ENCODE data around the gene DAB1.

DAB1 gene

DNA sequence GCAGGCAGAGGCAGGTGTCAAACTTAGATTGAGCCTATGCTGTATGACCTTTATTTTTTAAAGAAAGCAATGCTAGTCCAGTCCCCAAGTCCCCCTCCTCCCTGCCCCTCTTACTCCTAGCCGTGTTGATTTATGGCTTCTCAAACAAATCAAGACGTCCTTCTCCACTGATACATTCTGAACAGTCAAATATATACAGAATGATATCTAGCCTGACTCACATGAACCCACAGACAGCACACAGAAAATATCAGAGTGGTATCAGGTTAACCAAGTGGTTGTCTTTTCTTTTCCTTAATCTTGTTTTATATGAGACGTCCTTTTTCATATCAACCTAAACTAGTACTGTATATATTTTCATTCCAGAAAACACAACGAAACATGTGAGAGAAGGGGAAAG lies 13.4 kb downstream of the DAB1 start:
- no peak for DNase-seq

DNA sequence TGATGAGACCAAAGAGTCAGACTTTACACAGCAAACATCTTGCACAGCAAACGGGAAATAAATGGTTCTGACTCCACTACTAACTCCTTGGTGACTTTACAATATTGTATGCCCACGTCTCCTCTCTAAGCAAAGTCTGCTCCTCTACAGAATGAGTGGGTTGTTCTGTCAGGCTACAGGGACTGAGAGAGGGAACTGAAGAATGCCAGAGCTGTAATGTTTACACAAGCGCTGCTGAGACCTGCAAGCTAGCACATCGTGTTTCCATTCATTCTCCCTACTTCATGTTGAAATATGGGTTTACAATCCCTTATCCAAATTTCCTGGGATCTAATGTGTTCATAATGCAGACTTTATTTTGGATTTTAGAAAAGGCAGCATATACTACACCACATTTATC lies 15.9 kb downstream of the DAB1 start:
- DNase-seq, result no peak

DNA sequence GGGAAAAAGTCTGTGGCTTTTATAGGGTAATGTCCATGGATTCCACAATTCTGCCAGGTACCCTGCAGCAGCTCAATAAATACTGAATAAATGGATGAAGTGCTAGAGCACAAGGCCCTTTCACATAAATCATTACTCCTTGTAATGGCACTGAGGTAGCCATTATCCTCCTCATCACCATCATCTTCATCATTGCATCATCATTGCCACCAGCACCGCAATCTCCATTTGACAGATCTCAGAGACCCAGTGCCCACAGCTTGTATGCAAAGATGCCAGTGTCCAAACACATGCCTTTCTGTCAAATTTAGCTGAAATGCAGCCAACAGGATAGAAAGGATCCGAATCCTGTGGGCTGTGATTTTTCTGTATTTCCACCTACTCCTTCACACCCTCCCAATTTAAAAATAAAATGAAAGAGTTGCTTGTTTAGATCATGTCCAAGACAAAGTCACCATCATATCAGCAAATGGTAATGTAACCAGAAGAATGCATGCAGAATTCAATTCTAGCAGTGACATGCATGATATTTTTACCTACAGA lies 17.4 kb downstream of the DAB1 start:
- no peak for DNase-seq

DNA sequence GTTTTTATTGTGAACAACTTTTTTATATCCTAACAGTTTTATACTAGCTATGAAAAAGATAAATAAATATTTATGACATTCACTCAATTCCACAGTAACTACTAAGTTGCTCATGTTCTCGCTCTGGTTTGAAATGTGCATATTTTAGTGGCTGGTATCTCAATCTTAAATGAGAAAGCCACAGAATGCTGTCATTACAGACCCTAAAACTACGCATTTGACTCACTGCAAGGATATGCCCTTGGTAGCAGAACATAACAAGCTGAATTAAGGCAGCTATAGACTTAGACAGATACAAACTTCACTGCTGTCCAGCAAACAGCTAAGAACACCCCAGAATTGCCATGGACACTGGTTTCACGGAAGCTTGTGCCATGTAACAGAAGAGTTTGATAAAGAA lies 19.0 kb downstream of the DAB1 start:
- no peak for DNase-seq

DNA sequence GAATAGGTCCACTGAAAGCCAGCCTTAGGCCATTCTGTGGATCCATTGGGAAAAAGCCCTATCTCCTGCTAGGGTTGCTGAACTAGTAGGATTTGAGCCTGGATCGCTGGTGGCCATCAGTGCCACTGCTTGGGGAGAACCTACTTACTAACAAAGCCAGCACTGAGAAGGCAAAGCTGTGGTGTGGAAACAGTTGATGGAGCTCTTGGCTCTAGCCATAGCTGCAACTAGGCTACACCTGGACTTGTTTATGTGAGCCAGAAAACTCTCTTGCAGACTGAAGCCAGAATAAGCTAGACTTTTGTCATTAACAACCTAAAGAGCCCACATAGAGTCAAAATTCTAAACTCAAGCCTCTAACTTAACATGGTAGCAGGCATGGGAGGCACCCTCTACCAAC lies 20.7 kb downstream of the DAB1 start:
- no peak for DNase-seq

DNA sequence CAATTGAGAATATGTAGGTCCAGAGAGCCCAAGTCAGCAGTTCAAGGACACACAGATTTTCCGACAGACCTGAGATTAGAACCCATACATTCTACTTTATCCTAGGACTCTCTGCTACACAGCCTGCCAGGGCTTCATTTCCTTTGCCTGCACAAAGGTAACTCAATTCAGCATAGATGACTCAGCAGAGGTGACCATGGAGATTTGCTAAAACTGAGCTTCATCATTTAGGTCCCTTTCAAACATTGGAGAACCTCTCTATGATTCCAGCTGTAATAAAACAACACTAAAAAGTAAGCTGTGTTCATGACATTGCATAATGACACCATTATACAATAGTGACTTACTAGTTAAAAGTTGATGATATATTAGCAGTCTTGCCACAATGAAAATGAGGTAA lies 22.2 kb downstream of the DAB1 start:
- DNase-seq, result no peak

DNA sequence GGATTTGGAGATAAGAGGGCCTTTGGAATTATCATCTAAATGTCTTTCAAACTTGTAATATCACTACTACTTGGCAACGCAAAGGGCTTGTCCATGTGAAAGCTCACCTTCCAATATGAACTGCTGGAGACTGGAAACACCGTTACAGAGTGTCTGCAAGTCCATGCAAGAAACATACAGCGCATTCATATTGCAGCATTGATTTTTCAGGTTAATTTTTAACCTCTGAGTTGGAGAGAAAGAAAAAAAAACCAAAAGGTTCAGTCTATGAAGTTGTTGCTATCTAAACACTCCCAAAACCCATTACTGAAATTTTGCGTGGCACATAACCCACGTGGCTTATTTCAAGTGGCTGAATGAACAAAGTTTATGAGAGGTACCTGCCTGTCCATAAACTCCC lies 23.8 kb downstream of the DAB1 start:
- DNase-seq, result no peak

DNA sequence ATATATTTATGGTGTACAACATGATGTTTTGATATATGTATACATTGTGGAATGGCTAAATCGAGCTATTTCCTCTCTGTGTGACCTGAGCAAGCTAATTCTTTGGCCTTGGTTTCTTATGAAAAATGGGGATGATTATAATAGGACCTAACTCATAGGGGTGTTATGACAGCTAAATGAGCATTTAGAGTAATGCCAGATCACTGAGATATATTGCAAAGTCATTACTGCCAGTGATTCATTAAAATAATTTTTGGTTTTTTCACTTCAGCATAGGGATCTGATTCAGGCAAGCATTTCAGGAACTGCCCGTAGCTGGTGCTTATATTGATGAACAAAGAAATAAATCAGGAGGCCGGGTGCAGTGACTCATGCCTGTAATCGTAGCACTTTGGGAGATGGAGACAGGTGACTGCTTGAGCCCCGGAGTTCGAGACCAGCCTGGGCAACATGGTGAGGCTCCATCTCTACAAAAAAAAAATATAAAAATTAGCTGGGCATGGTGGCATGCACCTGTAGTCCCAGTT lies 30.7 kb downstream of the DAB1 start:
- DNase-seq, result no peak

DNA sequence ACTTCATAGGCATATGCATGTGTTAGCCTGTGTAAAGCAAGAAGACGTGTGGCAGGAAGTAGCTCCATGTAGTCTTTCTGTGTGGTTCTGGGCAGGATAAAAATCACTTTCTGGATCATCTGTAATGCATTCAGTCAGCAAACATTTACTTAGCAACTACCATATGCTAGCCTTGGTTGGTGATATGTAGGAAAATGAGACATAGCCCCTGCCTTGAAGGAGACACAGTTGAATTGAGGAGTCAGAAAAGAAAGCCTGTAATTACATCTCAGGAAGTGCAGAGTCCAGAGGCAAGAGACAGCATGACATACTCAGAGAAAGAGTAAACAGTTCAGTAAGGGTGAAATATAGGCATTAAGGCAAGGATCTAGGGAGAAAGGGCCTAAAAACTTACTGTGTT lies 38.5 kb downstream of the DAB1 start:
- no peak for DNase-seq

DNA sequence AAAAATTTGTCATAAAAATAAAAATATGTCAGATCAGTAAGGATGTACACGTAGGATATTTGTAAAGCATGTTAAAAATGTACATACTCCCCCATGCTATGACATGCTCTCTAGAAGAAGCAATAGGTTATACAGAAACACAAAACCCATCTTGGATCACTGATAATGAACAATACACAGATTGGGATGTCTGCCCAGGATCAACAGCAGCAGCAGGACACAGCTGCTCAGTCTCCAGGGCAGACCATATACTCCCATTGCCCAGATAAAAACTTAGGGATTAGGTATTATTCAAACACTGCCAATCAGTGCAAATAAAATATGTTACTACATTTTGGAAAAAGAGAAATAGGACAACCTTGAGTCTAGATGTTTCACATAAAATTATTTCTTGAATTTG lies 39.0 kb downstream of the DAB1 start:
- DNase-seq, result no peak

DNA sequence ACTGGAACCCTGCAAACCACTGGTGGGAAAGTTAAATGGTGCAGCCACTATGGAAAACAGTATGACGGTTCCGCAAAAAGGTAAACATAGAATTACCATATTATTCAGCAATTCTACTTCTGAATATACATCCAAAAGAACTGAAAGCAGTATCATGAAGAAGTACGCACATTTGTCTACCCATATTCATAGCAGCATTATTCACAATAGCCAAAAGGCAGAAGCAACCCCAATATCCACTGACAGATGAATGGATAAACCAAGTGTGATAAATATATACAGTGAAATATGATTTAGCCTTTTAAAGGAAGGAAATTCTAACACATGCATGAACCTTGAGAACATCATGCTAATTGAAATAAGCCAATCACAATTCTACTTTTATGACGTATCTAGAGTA lies 39.6 kb downstream of the DAB1 start:
- DNase-seq, result no peak

DNA sequence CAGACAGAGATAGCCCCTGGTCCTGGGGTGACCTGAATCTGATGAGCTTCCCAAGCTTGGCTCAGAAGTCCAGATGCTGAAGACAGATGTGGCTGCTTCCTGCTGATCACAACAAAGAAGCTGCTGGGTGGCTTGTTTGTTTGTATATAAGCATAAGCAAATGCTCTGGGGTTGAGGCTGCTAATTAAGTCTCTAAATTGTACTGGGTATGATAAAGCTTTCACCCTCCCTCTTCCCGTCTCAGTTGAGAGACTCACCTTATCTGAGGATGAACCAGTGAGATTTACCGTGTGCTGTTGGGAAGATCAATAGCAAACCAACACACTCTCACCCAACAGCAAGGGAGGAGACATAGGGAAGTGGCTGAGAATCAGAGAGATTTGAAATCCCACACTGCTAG lies 42.0 kb downstream of the DAB1 start:
- no peak for DNase-seq

DNA sequence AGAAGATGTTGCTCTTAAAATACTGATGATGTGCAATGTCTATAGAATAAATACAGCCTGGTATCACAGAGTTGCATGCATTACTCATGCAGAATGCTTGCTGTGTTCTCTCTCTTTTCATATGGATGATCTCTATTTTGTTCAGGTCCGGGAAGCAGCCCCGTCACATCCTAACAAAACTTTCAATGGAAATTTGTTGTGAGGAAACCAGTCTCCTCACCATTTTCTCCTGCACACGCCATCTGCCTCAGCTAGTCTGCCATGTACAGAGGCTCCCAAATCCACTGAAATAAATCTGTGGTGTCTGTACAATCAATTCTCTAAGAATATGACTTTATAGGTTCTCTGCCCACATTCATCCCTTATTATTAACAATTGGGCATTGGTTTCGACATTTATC lies 42.4 kb downstream of the DAB1 start:
- DNase-seq, result no peak

DNA sequence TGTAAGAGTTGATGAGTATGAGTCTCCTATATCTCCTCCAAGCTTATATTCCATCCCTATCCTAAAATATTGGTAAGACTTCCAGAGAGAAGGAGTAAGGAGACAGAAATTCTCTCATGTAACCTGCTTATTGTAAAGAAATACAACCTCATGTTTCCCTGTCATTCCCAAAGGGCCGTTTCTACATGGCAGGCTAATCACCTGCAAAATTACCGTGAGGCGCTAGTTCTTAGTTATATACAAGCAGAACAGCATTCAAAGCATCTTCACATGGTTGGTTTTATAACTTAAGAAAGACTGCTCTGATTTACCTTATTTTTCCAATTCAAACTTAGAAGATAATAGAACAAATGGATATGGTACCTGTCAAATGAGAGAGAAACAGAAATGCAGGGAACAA lies 42.9 kb downstream of the DAB1 start:
- DNase-seq, result no peak

DNA sequence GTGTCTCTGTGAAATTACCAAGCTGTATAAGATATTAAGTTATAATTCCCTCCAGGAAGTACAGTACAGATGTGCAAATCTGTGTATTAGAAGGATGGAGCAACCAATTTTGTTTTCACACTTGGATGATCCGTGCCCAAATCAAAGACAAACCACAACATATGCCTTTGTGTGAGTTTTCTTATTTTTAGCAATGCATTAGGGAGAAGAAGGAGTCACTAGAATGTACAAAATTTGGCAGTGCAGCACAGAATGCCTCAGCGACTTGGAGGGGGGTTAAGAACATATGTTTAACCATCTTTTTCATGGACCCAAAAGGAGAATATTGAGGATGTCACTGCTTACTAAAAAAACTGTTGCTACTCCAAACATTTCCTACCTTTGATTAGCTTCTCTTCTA lies 45.3 kb downstream of the DAB1 start:
- no peak for DNase-seq

DNA sequence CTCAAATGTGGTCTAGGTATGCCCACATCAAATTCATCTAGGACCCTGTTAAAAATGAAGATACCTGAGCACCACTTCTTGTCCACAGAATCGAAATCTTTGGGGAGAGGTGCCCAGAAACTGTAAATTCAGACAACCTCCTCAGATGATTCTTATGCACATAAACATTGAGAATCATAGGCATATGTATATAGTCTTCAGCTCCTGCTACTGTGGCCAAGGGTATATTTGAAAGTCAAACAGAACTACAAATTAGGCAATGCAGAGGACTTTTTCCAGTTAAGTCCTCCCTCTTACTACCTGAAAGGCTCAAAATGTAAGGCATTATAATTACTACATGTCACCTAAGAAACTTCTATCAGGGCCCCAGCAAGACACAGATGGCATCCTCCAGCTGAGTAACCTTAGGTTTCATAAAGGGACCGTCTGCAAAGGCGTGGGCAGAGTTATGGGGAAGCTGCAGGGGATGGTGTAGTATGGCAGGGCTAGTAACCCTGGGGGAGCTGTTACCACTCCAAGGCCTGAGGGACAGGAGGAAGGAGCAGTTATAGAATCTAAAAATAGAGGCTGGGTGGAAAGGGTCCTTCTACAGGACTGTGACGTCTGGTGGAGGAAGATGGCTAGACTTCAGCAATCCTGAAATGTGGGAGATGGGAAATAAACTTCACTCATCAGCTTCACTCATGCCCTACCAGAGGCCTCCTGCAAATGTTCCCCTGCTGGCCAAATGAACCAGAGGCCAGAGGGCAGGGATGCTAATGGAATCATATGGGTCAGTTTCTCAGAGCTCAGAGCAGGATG lies 46.3 kb downstream of the DAB1 start:
- DNase-seq, result no peak

DNA sequence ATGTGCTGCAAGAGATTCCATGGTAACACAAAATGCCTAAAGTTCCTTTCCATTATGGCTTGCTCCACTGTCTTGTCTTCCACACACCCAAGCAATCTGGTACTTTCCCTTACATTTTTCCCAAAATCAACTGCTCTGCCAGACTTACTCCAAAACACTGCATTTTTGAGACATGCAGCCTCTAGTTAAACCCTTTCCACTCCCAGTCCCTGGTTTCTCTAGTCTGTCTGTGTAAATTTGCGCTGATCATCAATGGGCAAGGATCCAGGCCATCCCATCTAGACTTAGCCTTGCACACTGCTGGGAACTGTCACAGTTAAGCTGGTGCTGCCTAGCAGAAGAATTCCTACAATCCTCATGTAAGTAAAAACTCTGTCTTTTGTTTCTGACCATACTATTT lies 47.8 kb downstream of the DAB1 start:
- no peak for DNase-seq

DNA sequence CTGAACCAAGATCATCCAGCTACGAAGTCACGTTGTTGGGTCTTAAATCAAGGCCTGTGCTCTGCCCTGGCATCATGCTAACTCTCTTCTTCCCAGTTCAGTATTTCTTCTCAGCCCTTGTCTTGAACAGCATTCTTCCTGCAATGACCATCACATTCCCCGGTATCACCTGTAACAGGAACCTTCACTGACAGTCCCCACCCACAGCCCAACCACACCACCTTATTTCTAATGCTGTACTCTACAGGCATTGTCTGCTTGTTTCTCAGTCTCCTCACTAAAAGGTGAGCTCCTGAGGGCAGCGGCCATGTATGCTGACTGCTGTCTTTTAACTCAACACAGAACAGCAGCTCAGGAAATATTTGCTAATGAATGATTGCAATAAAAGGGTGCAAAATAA lies 54.0 kb downstream of the DAB1 start:
- DNase-seq, result no peak

DNA sequence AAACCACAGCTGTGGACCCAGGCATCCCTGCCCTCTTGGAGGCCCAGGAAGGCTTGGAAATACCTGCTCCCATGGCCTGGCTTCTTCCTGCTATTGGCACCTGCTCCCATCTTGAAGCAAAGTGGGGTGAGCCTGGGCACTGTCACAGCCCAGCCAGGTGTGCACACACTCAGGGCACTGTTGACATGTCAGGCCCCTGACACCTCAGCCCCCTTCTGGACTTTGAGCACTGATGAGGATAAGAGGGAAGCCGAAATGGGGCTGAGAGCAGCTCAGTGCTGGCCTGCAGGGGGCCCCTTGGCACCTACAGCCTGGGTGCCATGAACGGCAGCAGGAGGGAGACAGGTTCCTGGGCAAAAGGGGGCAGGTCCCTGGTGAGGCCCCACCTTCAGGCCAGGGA lies 55.9 kb downstream of the DAB1 start:
- DNase-seq, result no peak

DNA sequence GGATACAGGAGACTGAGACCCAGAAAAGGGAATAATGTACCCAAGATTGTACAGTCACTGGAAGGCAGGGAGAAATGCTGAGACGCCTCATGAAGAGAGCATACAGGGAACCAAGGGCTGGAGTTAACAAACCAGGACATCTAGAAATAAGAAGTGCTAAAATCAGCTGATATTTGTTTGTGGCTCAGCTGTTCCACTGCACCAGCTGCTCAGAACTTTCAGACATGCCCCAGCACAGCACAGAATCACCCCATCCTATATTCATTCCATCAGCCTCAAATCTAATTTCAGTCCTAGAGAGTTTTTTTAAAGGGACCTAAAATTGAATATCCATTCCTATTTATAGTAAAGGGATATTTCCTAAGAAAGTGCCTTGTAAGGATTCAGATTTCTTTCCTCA lies 60.2 kb downstream of the DAB1 start:
- DNase-seq, result no peak

DNA sequence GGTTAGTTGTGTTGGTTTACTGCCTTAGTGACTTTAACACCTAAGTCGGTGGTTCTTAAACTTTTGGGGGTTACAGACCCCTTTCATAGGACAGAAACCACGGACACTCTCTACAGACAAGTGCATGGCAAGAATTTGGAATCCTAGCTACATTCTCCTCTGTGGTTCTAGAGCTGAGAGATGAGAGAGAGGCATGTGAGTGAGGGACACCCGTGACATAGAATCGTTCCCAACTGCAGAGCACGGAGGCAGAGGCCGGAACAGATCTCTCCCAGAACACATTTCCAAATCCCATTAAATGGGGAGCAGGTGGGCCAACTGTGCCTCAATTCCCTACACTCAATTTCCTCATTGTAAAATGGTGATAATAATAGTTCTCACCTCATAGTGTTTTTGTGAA lies 60.7 kb downstream of the DAB1 start:
- DNase-seq, result no peak

DNA sequence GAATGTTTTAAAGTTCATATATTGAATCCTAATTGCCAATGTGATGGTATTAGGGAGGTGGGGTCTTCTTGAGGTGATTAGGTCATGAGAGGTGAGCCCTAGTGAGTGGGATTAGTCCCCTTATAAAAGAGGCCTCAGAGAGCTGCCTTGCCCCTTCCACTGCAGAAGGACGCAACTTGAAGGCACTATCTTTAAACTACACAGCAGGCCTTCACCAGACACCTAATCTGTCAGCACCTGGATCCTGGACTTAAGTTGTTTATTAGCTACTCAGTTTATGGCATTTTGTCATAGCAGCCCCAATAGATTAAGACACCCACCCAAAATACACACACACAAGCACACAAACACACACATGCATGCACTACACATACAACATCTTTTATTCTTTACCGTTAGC lies 61.4 kb downstream of the DAB1 start:
- no peak for DNase-seq

DNA sequence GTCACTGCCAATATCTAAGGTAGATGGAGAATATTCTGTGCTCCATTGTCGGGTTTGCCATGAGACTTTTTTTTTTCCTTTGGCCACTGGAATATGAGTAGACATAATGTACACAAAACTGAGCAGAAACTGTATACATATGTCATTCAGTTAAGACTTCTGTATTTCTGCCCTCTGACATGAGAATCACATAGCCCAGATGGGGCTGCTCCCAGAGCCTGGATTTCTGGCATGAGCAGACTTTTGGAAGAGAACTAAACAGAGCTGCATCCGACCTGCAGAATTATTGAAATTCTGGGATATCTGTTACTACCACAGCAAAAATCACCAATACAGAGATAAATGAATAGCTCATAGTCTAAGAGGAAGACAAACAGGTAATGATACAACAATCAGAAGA lies 62.3 kb downstream of the DAB1 start:
- no peak for DNase-seq

DNA sequence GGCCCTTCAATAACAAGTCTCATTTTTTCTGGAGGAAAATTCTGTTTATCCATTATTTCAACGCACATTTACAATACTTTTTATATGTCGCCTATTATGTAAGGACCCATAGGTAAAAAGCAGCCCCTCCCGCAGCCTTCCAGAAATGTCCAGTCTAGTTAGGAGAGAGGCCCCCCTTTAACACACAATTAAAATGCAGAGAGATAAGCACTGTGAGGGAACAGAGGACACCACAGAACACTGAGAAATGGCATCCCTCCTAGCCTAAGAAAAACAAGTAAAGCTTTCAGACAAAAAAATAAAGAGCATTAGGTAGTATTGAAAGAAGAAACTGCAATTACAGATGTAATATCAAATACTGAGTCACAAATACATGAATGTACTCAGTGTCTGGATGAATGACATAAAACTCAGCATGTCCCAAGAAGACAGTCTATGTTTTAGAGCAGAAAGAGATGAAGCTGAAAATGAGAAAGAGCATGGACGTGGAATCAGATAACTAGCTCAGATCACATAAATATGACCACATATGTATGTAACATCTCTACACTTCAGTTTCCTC lies 62.9 kb downstream of the DAB1 start:
- no peak for DNase-seq

DNA sequence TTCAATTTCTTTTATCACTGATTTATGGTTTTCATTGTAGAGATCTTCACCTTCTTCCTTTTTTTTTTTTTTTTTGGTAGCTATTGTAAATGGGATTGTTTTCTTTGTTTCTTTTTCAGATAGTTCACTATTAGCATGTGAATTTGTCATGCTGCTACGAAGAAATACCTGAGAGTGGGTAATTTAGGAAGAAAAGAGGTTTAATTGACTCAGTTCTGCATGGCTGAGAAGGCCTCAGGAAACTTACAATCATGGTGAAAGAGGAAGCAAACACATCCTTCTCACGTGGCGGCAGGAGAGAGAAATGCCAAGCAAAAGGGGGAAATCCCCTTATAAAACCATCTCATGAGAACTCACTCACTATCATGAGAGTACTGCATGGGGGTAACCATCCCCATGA lies 66.4 kb downstream of the DAB1 start:
- DNase-seq, result no peak

All from stimulated activated CD4-positive, alpha-beta T cell treated with anti-CD3 and anti-CD28 coated beads, Interleukin-4, amount 100 ng/mL, for 1 hour (primary cell).